HCT116 (cell line): ENCODE data around the gene SLCO2A1. TPM values are rescaled to one million over a fixed set of nuclear protein-coding genes. Genes with fewer than 3 reads are reported as not detected.

Experiments used
- ATAC-seq: fragments of 200-7000 bp; cut with Tn5 transposase; 2 replicates; pipeline ENCODE4 v1.9.1; 2020; ENCODE audit warnings: mild to moderate bottlenecking, moderate library complexity
- BruUV-seq: library from RNA; stranded (reverse); fragments of 400-500 nt; replicated peaks from 2 replicates; lab custom pipeline; 2021; lab: Mats Ljungman, UMichigan
- CTCF ChIA-PET: fragments of 300-600 bp; sonication (Branson Sonifier 250); formaldehyde crosslinking; loops from one replicate; lab custom pipeline; 2021; ENCODE audit warnings: antibody characterized with exemption; lab: Charles Lee
- POLR2A ChIA-PET: fragments of 300-600, 350-600 bp; sonication (Branson Sonifier 250); formaldehyde crosslinking; loops from one replicate; lab custom pipeline; 2021; ENCODE audit warnings: antibody characterized with exemption; lab: Charles Lee
- RAD21 ChIA-PET, 2 experiments: fragments of 300-600 bp; sonication (Branson Sonifier 250); formaldehyde crosslinking; loops; one replicate each; lab custom pipeline; 2023; ENCODE audit warnings: low total read pairs in 2 of 2; ENCODE audit not compliant: uncharacterized antibody in 2 of 2, unreplicated experiment in 2 of 2, low non-redundant PET in 1 of 2; lab: Charles Lee
- DNase-seq: peaks from one replicate; pipeline ENCODE4 v3.0.0-alpha.2; 2010; ENCODE audit warnings: low read depth, low spot score
- H2AFZ ChIP-seq: fragments of 200-600 bp; shearing (Covaris generic), sonication (generic); 2 replicates; pipeline ENCODE4 v1.6.1; 2017; ENCODE audit warnings: low read depth, mixed run types, mixed read lengths, antibody characterized with exemption, low read length; ENCODE audit not compliant: poor library complexity, severe bottlenecking
- H3K27ac ChIP-seq: 2 replicates; pipeline ENCODE4 v1.5.1; 2012; ENCODE audit warnings: low read depth, low read length
- H3K27me3 ChIP-seq: fragments of 200-600 bp; sonication (generic); 2 replicates; pipeline ENCODE4 v1.6.1; 2016; ENCODE audit warnings: mixed run types, low read length, mixed read lengths; ENCODE audit not compliant: insufficient read depth
- H3K36me3 ChIP-seq, 2 experiments: fragments of 200-500 bp in 1 of 2; fragments of 200-600 bp in 1 of 2; sonication (Bioruptor generic) in 1 of 2; sonication (generic) in 1 of 2; 2 replicates each; pipeline versions ENCODE4 v1.5.1 to v1.6.1; 2014 to 2016; ENCODE audit warnings: low read length in 2 of 2, inconsistent platforms in 1 of 2, mixed read lengths in 1 of 2, mixed run types in 1 of 2; ENCODE audit not compliant: insufficient read depth in 2 of 2, control insufficient read depth in 1 of 2
- H3K4me1 ChIP-seq, 2 experiments: fragments of 200-600 bp in 1 of 2; sonication (generic) in 1 of 2; 2 replicates each; pipeline versions ENCODE4 v1.5.1 to v1.6.1; 2012 to 2017; ENCODE audit warnings: low read length in 2 of 2, inconsistent platforms in 1 of 2, mild to moderate bottlenecking in 1 of 2, mixed read lengths in 1 of 2, mixed run types in 1 of 2, moderate library complexity in 1 of 2; ENCODE audit not compliant: insufficient read depth in 2 of 2, control insufficient read depth in 1 of 2
- H3K4me2 ChIP-seq: fragments of 200-600 bp; sonication (generic); 2 replicates; pipeline ENCODE4 v1.6.1; 2017; ENCODE audit warnings: mixed run types, low read length, mixed read lengths
- H3K4me3 ChIP-seq, 2 experiments: fragments of 200-600 bp in 1 of 2; sonication (generic) in 1 of 2; replicated peaks in 1 of 2; 2 replicates each; pipeline ENCODE4 v1.5.1; 2011 to 2016; ENCODE audit warnings: low read length in 2 of 2, control low read depth in 1 of 2, low read depth in 1 of 2, mild to moderate bottlenecking in 1 of 2, mixed read lengths in 1 of 2, mixed run types in 1 of 2
- H3K79me2 ChIP-seq: fragments of 200-600 bp; sonication (generic); 2 replicates; pipeline ENCODE4 v1.6.1; 2017; ENCODE audit warnings: mild to moderate bottlenecking, mixed run types, low read length, moderate library complexity, mixed read lengths; ENCODE audit not compliant: insufficient read depth
- H3K9ac ChIP-seq: fragments of 200-600 bp; sonication (generic); 2 replicates; pipeline ENCODE4 v1.6.1; 2016; ENCODE audit warnings: low read length, mixed read lengths
- H3K9me2 ChIP-seq: fragments of 200-600 bp; sonication (generic), shearing (Covaris generic); 2 replicates; pipeline ENCODE4 v1.6.1; 2017; ENCODE audit warnings: mixed run types, mild to moderate bottlenecking, moderate library complexity; ENCODE audit not compliant: insufficient read depth
- H3K9me3 ChIP-seq, 2 experiments: fragments of 200-500 bp in 1 of 2; fragments of 200-600 bp in 1 of 2; sonication (Bioruptor generic) in 1 of 2; sonication (generic) in 1 of 2; 2 replicates each; pipeline ENCODE4 v1.6.1; 2014 to 2017; ENCODE audit warnings: low read length in 2 of 2, mixed read lengths in 2 of 2, inconsistent platforms in 1 of 2, low read depth in 1 of 2, mild to moderate bottlenecking in 1 of 2, mixed run types in 1 of 2, moderate library complexity in 1 of 2; ENCODE audit not compliant: control insufficient read depth in 1 of 2, insufficient read depth in 1 of 2
- H4K20me1 ChIP-seq: fragments of 200-600 bp; sonication (generic), shearing (Covaris generic); 2 replicates; pipeline ENCODE4 v1.6.1; 2017; ENCODE audit warnings: mixed run types, mild to moderate bottlenecking, moderate library complexity; ENCODE audit not compliant: insufficient read depth
- CTCF ChIP-seq, 3 experiments: fragments of 200-600 bp in 1 of 3; sonication (generic) in 1 of 3; IDR thresholded peaks in 2 of 3; conservative IDR thresholded peaks in 1 of 3; 2 replicates each; pipeline ENCODE4 v1.5.1; 2012 to 2017; ENCODE audit warnings: low read depth in 2 of 3, low read length in 2 of 3, antibody characterized with exemption in 1 of 3, borderline replicate concordance in 1 of 3, control low read depth in 1 of 3, mild to moderate bottlenecking in 1 of 3, mixed read lengths in 1 of 3, mixed run types in 1 of 3, moderate library complexity in 1 of 3; ENCODE audit not compliant: insufficient read depth in 1 of 3
- FOSL1 ChIP-seq: IDR thresholded peaks from 2 replicates; pipeline ENCODE4 v1.6.1; 2012; ENCODE audit warnings: low read depth
- POLR2AphosphoS5 ChIP-seq: IDR thresholded peaks from 2 replicates; pipeline ENCODE4 v1.6.1; 2011; ENCODE audit warnings: mild to moderate bottlenecking, low read depth, low read length, moderate library complexity
- SP1 ChIP-seq: IDR thresholded peaks from 2 replicates; pipeline ENCODE4 v1.6.1; 2012; ENCODE audit warnings: low read depth
- YY1 ChIP-seq: IDR thresholded peaks from 2 replicates; pipeline ENCODE4 v1.6.1; 2011; ENCODE audit warnings: low read length, low read depth, moderate library complexity, mild to moderate bottlenecking; ENCODE audit not compliant: insufficient replicate concordance; ENCODE audit errors: extremely low read depth
- ZBTB33 ChIP-seq: IDR thresholded peaks from 2 replicates; pipeline ENCODE4 v1.6.1; 2011; ENCODE audit warnings: mild to moderate bottlenecking, low read length, moderate library complexity; ENCODE audit not compliant: insufficient replicate concordance; ENCODE audit errors: extremely low read depth
- intact Hi-C: fragments of 100-400 bp; cut with micrococcal nuclease; formaldehyde crosslinking; loops from 2 replicates; pipeline ENCODE4 v1.10.0; 2022
- total RNA-seq: library from RNA; stranded (reverse); gene quantifications from one replicate; pipeline ENCODE4 v1.2.1, GENCODE V29; 2021; ENCODE audit not compliant: unreplicated experiment

The SLCO2A1 gene
- total RNA-seq, 1 experiment from 2014 or later, result 0.52 TPM

- TF ChIP-seq CTCF (IDR thresholded peaks at IDR 0.05 in 2 of 3, conservative IDR thresholded peaks at IDR 0.05 in 1 of 3; ENCODE audit: borderline replicate concordance in 1 of 3, insufficient read depth in 1 of 3, low read depth in 2 of 3, low read length in 2 of 3) (no peak), POLR2AphosphoS5 (no peak), YY1 (no peak)
- TF ChIP-seq, all 23 proteins: peak for 0
Observed at GRCh38 chr3:133925960-133926735, 103.6 kb downstream of the SLCO2A1 start (continued).

GRCh38 chr3:133924041-133924440, 105.7 kb downstream of the SLCO2A1 start:
- CTCF ChIA-PET, result interaction anchor here (1.6 kb wide), 1 partner anchor 14 kb away, joined by 4 read pairs; no protein-coding TSS in a partner anchor
- peaks cover 0 to 9% of the 10 kb centered on the region in 2 experiments; a peak in 2 of 4 replicates for H3K4me1 ChIP-seq
- no peak overlapping the region for H3K9ac ChIP-seq
- H2AFZ ChIP-seq, result no peak overlapping the region
- no peak overlapping the region for H3K27ac ChIP-seq
- H3K9me2 ChIP-seq, result no peaks in the 10 kb centered on the region
- no peak overlapping the region for H3K4me2 ChIP-seq
- RAD21 ChIA-PET, result no interaction called here
- intact Hi-C loops, result loop anchor here (10.0 kb wide), 1 partner anchor 459 kb away; no protein-coding TSS in a partner anchor
- DNase-seq, result no peak
- BruUV-seq, result no TSS peak
- POLR2A ChIA-PET, result no interaction called here
- no peak overlapping the region for H3K4me3 ChIP-seq
- no peaks in the 10 kb centered on the region for H3K79me2 ChIP-seq
- no peaks in the 10 kb centered on the region for H3K9me3 ChIP-seq
- H3K36me3 ChIP-seq, result no peaks in the 10 kb centered on the region
- H4K20me1 ChIP-seq, result no peaks in the 10 kb centered on the region
- TF ChIP-seq ZBTB33 (no peak), POLR2AphosphoS5 (no peak), FOSL1 (no peak), SP1 (no peak)
- ATAC-seq, result no peak
- no peaks in the 10 kb centered on the region; the same call in 1 of the 2 replicates for H3K27me3 ChIP-seq
